H1 (cell line): Measurements from ENCODE around the gene CMKLR1. TPM values are rescaled to one million over a fixed set of nuclear protein-coding genes. Genes with fewer than 3 reads are reported as not detected.

Experiments
- HDAC6 ChIP-seq: IDR thresholded peaks from one replicate; pipeline ENCODE4 v1.7.1; 2012; ENCODE audit warnings: low read depth, mild to moderate bottlenecking, inconsistent platforms, low read length, moderate library complexity
- SAP30 ChIP-seq: fragments of 300-600 bp; sonication (generic); IDR thresholded peaks from 2 replicates; pipeline ENCODE4 v1.7.1; 2012; ENCODE audit warnings: low read length, moderate library complexity, mild to moderate bottlenecking, inconsistent platforms; ENCODE audit not compliant: insufficient read depth, insufficient replicate concordance
- SIX5 ChIP-seq: IDR thresholded peaks from 2 replicates; pipeline ENCODE4 v1.6.1; 2011; ENCODE audit warnings: mild to moderate bottlenecking, low read depth, low read length
- SP1 ChIP-seq: IDR thresholded peaks from 2 replicates; pipeline ENCODE4 v1.6.1; 2011; ENCODE audit warnings: low read depth, low read length
- polyA plus RNA-seq, 7 experiments: library from polyadenylated mRNA; depleted of rRNA in 3 of 7; stranded (reverse) in 5 of 7; unstranded in 2 of 7; fragments of >200 nt in 5 of 7; fragments of 200-250 nt in 2 of 7; gene quantifications; 1 replicate in 5 of 7; 2 replicates in 1 of 7; 4 replicates in 1 of 7; pipeline versions ENCODE4 v1.2.1 to v1.2.3, GENCODE V29; 2011 to 2013; ENCODE audit warnings: missing spikeins in 2 of 7, mixed read lengths in 2 of 7
- total RNA-seq: library from RNA; stranded (reverse); fragmentation: NEBNext Ultra II Directional; extraction: Animal tissue kit (Norgen Biotek cat#: 25700); gene quantifications from 2 replicates; pipeline ENCODE4 v1.2.1, GENCODE V29; 2021
- TF ChIP-seq, protein P1 (sequence below): fragments of 300-600 bp; sonication (generic); IDR thresholded peaks from 2 replicates; pipeline ENCODE4 v1.7.1; 2012; ENCODE audit warnings: low read length, moderate library complexity, mild to moderate bottlenecking, inconsistent platforms; ENCODE audit not compliant: insufficient replicate concordance

Gene CMKLR1
- total and polyA plus RNA-seq, 2 of the 8 experiments (the other 6 are each of a cell fraction or from before 2014, with no cell fraction given) = 2.1 to 2.8 TPM

GRCh38 chr12:108326254-108326750, 12.8 kb downstream of the CMKLR1 start (continued):
- TF ChIP-seq, protein P1, sequence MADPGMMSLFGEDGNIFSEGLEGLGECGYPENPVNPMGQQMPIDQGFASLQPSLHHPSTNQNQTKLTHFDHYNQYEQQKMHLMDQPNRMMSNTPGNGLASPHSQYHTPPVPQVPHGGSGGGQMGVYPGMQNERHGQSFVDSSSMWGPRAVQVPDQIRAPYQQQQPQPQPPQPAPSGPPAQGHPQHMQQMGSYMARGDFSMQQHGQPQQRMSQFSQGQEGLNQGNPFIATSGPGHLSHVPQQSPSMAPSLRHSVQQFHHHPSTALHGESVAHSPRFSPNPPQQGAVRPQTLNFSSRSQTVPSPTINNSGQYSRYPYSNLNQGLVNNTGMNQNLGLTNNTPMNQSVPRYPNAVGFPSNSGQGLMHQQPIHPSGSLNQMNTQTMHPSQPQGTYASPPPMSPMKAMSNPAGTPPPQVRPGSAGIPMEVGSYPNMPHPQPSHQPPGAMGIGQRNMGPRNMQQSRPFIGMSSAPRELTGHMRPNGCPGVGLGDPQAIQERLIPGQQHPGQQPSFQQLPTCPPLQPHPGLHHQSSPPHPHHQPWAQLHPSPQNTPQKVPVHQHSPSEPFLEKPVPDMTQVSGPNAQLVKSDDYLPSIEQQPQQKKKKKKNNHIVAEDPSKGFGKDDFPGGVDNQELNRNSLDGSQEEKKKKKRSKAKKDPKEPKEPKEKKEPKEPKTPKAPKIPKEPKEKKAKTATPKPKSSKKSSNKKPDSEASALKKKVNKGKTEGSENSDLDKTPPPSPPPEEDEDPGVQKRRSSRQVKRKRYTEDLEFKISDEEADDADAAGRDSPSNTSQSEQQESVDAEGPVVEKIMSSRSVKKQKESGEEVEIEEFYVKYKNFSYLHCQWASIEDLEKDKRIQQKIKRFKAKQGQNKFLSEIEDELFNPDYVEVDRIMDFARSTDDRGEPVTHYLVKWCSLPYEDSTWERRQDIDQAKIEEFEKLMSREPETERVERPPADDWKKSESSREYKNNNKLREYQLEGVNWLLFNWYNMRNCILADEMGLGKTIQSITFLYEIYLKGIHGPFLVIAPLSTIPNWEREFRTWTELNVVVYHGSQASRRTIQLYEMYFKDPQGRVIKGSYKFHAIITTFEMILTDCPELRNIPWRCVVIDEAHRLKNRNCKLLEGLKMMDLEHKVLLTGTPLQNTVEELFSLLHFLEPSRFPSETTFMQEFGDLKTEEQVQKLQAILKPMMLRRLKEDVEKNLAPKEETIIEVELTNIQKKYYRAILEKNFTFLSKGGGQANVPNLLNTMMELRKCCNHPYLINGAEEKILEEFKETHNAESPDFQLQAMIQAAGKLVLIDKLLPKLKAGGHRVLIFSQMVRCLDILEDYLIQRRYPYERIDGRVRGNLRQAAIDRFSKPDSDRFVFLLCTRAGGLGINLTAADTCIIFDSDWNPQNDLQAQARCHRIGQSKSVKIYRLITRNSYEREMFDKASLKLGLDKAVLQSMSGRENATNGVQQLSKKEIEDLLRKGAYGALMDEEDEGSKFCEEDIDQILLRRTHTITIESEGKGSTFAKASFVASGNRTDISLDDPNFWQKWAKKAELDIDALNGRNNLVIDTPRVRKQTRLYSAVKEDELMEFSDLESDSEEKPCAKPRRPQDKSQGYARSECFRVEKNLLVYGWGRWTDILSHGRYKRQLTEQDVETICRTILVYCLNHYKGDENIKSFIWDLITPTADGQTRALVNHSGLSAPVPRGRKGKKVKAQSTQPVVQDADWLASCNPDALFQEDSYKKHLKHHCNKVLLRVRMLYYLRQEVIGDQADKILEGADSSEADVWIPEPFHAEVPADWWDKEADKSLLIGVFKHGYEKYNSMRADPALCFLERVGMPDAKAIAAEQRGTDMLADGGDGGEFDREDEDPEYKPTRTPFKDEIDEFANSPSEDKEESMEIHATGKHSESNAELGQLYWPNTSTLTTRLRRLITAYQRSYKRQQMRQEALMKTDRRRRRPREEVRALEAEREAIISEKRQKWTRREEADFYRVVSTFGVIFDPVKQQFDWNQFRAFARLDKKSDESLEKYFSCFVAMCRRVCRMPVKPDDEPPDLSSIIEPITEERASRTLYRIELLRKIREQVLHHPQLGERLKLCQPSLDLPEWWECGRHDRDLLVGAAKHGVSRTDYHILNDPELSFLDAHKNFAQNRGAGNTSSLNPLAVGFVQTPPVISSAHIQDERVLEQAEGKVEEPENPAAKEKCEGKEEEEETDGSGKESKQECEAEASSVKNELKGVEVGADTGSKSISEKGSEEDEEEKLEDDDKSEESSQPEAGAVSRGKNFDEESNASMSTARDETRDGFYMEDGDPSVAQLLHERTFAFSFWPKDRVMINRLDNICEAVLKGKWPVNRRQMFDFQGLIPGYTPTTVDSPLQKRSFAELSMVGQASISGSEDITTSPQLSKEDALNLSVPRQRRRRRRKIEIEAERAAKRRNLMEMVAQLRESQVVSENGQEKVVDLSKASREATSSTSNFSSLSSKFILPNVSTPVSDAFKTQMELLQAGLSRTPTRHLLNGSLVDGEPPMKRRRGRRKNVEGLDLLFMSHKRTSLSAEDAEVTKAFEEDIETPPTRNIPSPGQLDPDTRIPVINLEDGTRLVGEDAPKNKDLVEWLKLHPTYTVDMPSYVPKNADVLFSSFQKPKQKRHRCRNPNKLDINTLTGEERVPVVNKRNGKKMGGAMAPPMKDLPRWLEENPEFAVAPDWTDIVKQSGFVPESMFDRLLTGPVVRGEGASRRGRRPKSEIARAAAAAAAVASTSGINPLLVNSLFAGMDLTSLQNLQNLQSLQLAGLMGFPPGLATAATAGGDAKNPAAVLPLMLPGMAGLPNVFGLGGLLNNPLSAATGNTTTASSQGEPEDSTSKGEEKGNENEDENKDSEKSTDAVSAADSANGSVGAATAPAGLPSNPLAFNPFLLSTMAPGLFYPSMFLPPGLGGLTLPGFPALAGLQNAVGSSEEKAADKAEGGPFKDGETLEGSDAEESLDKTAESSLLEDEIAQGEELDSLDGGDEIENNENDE = no peak
- TF ChIP-seq SIX5 (no peak), SAP30 (no peak), HDAC6 (no peak), SP1 (no peak)
